COLO829 (cell line): ENCODE data around the gene SYT1.

Experiments
- DNase-seq: peaks from one replicate; pipeline ENCODE4 v3.0.0; 2012; ENCODE audit warnings: low spot score

SYT1 gene

GRCh38 chr12:79217306-79217705 lies 352.7 kb downstream of the SYT1 start:
- DNase-seq, result no peak

GRCh38 chr12:79223210-79223609 lies 358.6 kb downstream of the SYT1 start:
- DNase-seq, result no peak

GRCh38 chr12:79223761-79224160 lies 359.2 kb downstream of the SYT1 start:
- no peak for DNase-seq

- no peak for DNase-seq
These were observed 362.5 kb downstream of the SYT1 start for GRCh38 chr12:79227091-79227490.

- no peak for DNase-seq
These were observed 363.1 kb downstream of the SYT1 start for GRCh38 chr12:79227646-79228045.

GRCh38 chr12:79233341-79233781 lies 368.8 kb downstream of the SYT1 start:
- no peak for DNase-seq

- no peak for DNase-seq
These were observed 372.3 kb downstream of the SYT1 start for GRCh38 chr12:79236920-79237319.

- no peak for DNase-seq
These were observed 373.7 kb downstream of the SYT1 start for GRCh38 chr12:79238246-79238645.

- DNase-seq, result no peak
These were observed 382.9 kb downstream of the SYT1 start for GRCh38 chr12:79247494-79247893.

GRCh38 chr12:79250186-79250585 lies 385.6 kb downstream of the SYT1 start:
- no peak for DNase-seq

- DNase-seq, result no peak
These were observed 386.6 kb downstream of the SYT1 start for GRCh38 chr12:79250960-79251755.

GRCh38 chr12:79252358-79253075 lies 387.9 kb downstream of the SYT1 start:
- DNase-seq, result no peak

GRCh38 chr12:79255288-79255687 lies 390.7 kb downstream of the SYT1 start:
- no peak for DNase-seq

GRCh38 chr12:79260923-79261322 lies 396.3 kb downstream of the SYT1 start:
- DNase-seq, result no peak

GRCh38 chr12:79262938-79263337 lies 398.4 kb downstream of the SYT1 start:
- DNase-seq, result no peak

- DNase-seq, result no peak
These were observed 402.0 kb downstream of the SYT1 start for GRCh38 chr12:79266343-79267144.

- no peak for DNase-seq
These were observed 403.0 kb downstream of the SYT1 start for GRCh38 chr12:79267580-79267979.

GRCh38 chr12:79274501-79275064 lies 410.0 kb downstream of the SYT1 start:
- DNase-seq, result no peak

GRCh38 chr12:79275631-79276030 lies 411.1 kb downstream of the SYT1 start:
- DNase-seq, result no peak

- no peak for DNase-seq
These were observed 418.8 kb downstream of the SYT1 start for GRCh38 chr12:79283364-79283763.

GRCh38 chr12:79288911-79289310 lies 424.3 kb downstream of the SYT1 start:
- no peak for DNase-seq

- DNase-seq, result no peak
These were observed 427.1 kb downstream of the SYT1 start for GRCh38 chr12:79291711-79292110.
